ENCODE results near the gene RANBP3L.
"Not testable (repeated sequence)": the region's sequence is repeated elsewhere in the genome, so short reads cannot be mapped to it uniquely, and the experiment has no call there.

Gene RANBP3L

GRCh38 chr5:36202521-36202961 lies 99.2 kb downstream of the RANBP3L start:
- no peak overlapping the region for H3K4me3 ChIP-seq (ENCODE audit: low read depth, low read length)
- TF ChIP-seq CTCF (IDR thresholded peaks at IDR 0.05; ENCODE audit: low read depth, low read length, missing control alignments): no peak
- no peak for DNase-seq (ENCODE audit: low read depth)

GRCh38 chr5:36200513-36200912 lies 101.2 kb downstream of the RANBP3L start:
- no peak for TF ChIP-seq CTCF (IDR thresholded peaks at IDR 0.05; ENCODE audit: low read depth, low read length, missing control alignments)
- no peak for DNase-seq (ENCODE audit: low read depth)
- no peak overlapping the region for H3K4me3 ChIP-seq (ENCODE audit: low read depth, low read length)

GRCh38 chr5:36199620-36200019 lies 102.1 kb downstream of the RANBP3L start:
- TF ChIP-seq CTCF (IDR thresholded peaks at IDR 0.05; ENCODE audit: low read depth, low read length, missing control alignments): no peak
- H3K4me3 ChIP-seq (ENCODE audit: low read depth, low read length): no peak overlapping the region
- DNase-seq (ENCODE audit: low read depth): no peak

- DNase-seq (ENCODE audit: low read depth); H3K4me3 ChIP-seq (ENCODE audit: low read depth, low read length): not testable (repeated sequence)
These were observed 102.9 kb downstream of the RANBP3L start for GRCh38 chr5:36198783-36199182.

All from GM12864 (cell line).